G401.6 (cell line): ENCODE data around the gene TTC28.

ENCODE experiments used
- FAIRE-seq: peaks from 2 replicates; lab custom pipeline; 2012; peaks lifted over from hg19 to GRCh38; lab: Jason Lieb, UNC

TTC28 gene

GRCh38 chr22:28139516-28139915 is 540.1 kb downstream of the TTC28 start:
- no peak for FAIRE-seq

GRCh38 chr22:28137036-28137435 is 542.6 kb downstream of the TTC28 start:
- FAIRE-seq = no peak

- no peak for FAIRE-seq
Measured at GRCh38 chr22:28132466-28132865, 547.2 kb downstream of the TTC28 start.

GRCh38 chr22:28129319-28129962 is 550.2 kb downstream of the TTC28 start:
- FAIRE-seq = no peak

GRCh38 chr22:28128827-28129226 is 550.8 kb downstream of the TTC28 start:
- FAIRE-seq = no peak

GRCh38 chr22:28125799-28126198 is 553.8 kb downstream of the TTC28 start:
- no peak for FAIRE-seq

- no peak for FAIRE-seq
Measured at GRCh38 chr22:28123989-28124766, 555.5 kb downstream of the TTC28 start.

- FAIRE-seq = no peak
Measured at GRCh38 chr22:28120691-28121592, 558.7 kb downstream of the TTC28 start.

- FAIRE-seq = no peak
Measured at GRCh38 chr22:28118957-28119631, 560.5 kb downstream of the TTC28 start.

GRCh38 chr22:28116219-28116673 is 563.4 kb downstream of the TTC28 start:
- no peak for FAIRE-seq

GRCh38 chr22:28115426-28115825 is 564.2 kb downstream of the TTC28 start:
- no peak for FAIRE-seq

- FAIRE-seq = no peak
Measured at GRCh38 chr22:28112548-28113043, 567.0 kb downstream of the TTC28 start.

- no peak for FAIRE-seq
Measured at GRCh38 chr22:28112190-28112544, 567.5 kb downstream of the TTC28 start.

- FAIRE-seq = no peak
Measured at GRCh38 chr22:28111501-28112189, 568.0 kb downstream of the TTC28 start.

GRCh38 chr22:28108851-28109250 is 570.8 kb downstream of the TTC28 start:
- no peak for FAIRE-seq

- FAIRE-seq = no peak
Measured at GRCh38 chr22:28106617-28107016, 573.0 kb downstream of the TTC28 start.

GRCh38 chr22:28105988-28106387 is 573.7 kb downstream of the TTC28 start:
- no peak for FAIRE-seq

- no peak for FAIRE-seq
Measured at GRCh38 chr22:28105413-28105812, 574.2 kb downstream of the TTC28 start.

- FAIRE-seq = no peak
Measured at GRCh38 chr22:28103596-28103995, 576.0 kb downstream of the TTC28 start.

GRCh38 chr22:28102151-28102812 is 577.4 kb downstream of the TTC28 start:
- FAIRE-seq = no peak

GRCh38 chr22:28097627-28098026 is 582.0 kb downstream of the TTC28 start:
- no peak for FAIRE-seq
